HL-60 (cell line): ENCODE results near the gene GABBR2.

Experiments
- DNase-seq, 2 experiments: peaks; one replicate each; pipeline ENCODE4 v3.0.0-alpha.2; 2010 to 2020; ENCODE audit warnings: low read depth in 1 of 2, low spot score in 1 of 2
- H3K27ac ChIP-seq: fragments of 250-450 bp; sonication (Bioruptor Pico); replicated peaks from 2 replicates; pipeline ENCODE4 v1.5.1; 2020; ENCODE audit warnings: mild to moderate bottlenecking, moderate library complexity
- H3K27me3 ChIP-seq: fragments of 250-450 bp; sonication (Bioruptor Pico); 2 replicates; pipeline ENCODE4 v1.5.1; 2021; ENCODE audit warnings: mild to moderate bottlenecking, moderate library complexity; ENCODE audit not compliant: insufficient read depth, poor library complexity, severe bottlenecking
- H3K4me3 ChIP-seq: replicated peaks from 2 replicates; pipeline ENCODE4 v1.5.1; 2011; ENCODE audit warnings: mild to moderate bottlenecking, control low read depth, low read length; ENCODE audit not compliant: insufficient read depth
- CTCF ChIP-seq: IDR thresholded peaks from one replicate; pipeline ENCODE4 v1.5.1; 2011; ENCODE audit warnings: low read length, control low read depth, inconsistent platforms; ENCODE audit not compliant: insufficient read depth
- GABPA ChIP-seq: IDR thresholded peaks from 2 replicates; pipeline ENCODE4 v1.6.1; 2012; ENCODE audit warnings: low read depth
- POLR2AphosphoS5 ChIP-seq: IDR thresholded peaks from 2 replicates; pipeline ENCODE4 v1.6.1; 2012; ENCODE audit warnings: low read depth
- SPI1 ChIP-seq: IDR thresholded peaks from 2 replicates; pipeline ENCODE4 v1.6.1; 2012; ENCODE audit warnings: low read depth, mild to moderate bottlenecking, borderline replicate concordance
- TF ChIP-seq, protein P1 (sequence below): IDR thresholded peaks from 2 replicates; pipeline ENCODE4 v1.6.1; 2012; ENCODE audit warnings: low read depth; ENCODE audit not compliant: insufficient replicate concordance

Gene GABBR2

DNA sequence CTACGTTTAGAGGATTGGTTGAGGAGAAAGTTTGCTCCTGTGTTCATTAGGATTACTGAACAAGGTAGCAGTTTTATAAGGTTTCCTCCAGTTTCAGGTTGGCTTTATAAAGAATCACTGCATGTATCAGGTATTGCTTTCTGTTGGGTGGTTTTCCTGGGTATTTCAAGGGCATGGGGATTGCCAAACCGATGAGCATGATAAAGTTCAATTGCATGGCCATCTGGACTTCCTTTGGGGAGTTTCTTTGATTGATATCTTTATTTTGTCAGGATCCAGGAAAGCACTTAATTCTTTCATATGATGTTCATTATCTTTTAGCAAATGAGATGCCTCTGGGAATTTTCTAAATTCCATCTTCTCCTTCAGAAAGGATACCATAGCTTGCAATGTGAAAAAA lies 10.3 kb upstream of the GABBR2 start:
- DNase-seq = no peak
- no peak overlapping the region for H3K4me3 ChIP-seq
- TF ChIP-seq POLR2AphosphoS5 (no peak), CTCF (no peak), SPI1 (no peak), GABPA (no peak)
- TF ChIP-seq, protein P1, sequence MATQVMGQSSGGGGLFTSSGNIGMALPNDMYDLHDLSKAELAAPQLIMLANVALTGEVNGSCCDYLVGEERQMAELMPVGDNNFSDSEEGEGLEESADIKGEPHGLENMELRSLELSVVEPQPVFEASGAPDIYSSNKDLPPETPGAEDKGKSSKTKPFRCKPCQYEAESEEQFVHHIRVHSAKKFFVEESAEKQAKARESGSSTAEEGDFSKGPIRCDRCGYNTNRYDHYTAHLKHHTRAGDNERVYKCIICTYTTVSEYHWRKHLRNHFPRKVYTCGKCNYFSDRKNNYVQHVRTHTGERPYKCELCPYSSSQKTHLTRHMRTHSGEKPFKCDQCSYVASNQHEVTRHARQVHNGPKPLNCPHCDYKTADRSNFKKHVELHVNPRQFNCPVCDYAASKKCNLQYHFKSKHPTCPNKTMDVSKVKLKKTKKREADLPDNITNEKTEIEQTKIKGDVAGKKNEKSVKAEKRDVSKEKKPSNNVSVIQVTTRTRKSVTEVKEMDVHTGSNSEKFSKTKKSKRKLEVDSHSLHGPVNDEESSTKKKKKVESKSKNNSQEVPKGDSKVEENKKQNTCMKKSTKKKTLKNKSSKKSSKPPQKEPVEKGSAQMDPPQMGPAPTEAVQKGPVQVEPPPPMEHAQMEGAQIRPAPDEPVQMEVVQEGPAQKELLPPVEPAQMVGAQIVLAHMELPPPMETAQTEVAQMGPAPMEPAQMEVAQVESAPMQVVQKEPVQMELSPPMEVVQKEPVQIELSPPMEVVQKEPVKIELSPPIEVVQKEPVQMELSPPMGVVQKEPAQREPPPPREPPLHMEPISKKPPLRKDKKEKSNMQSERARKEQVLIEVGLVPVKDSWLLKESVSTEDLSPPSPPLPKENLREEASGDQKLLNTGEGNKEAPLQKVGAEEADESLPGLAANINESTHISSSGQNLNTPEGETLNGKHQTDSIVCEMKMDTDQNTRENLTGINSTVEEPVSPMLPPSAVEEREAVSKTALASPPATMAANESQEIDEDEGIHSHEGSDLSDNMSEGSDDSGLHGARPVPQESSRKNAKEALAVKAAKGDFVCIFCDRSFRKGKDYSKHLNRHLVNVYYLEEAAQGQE = no peak
- no peak overlapping the region for H3K27ac ChIP-seq
- H3K27me3 ChIP-seq = peaks cover 3% of the 10 kb centered on the region

GRCh38 chr9:98714833-98715232 lies 6.1 kb upstream of the GABBR2 start:
- no peak overlapping the region for H3K4me3 ChIP-seq
- no peak overlapping the region for H3K27ac ChIP-seq
- H3K27me3 ChIP-seq = peaks cover 8% of the 10 kb centered on the region
- DNase-seq = no peak
- TF ChIP-seq SPI1 (no peak), POLR2AphosphoS5 (no peak), CTCF (no peak), GABPA (no peak)
- TF ChIP-seq, protein P1 = no peak

GRCh38 chr9:98712987-98713386 lies 4.3 kb upstream of the GABBR2 start:
- no peak for DNase-seq
- H3K27ac ChIP-seq = no peak overlapping the region
- H3K27me3 ChIP-seq = peaks cover 17% of the 10 kb centered on the region

More at GRCh38 chr9:98712987-98713386, 4.3 kb upstream of the GABBR2 start:
- TF ChIP-seq, protein P1 = no peak
- TF ChIP-seq CTCF (no peak), GABPA (no peak), SPI1 (no peak)
- no peak overlapping the region for H3K4me3 ChIP-seq
